ENCODE measurements around the gene KCNG2.

KCNG2 gene

DNA sequence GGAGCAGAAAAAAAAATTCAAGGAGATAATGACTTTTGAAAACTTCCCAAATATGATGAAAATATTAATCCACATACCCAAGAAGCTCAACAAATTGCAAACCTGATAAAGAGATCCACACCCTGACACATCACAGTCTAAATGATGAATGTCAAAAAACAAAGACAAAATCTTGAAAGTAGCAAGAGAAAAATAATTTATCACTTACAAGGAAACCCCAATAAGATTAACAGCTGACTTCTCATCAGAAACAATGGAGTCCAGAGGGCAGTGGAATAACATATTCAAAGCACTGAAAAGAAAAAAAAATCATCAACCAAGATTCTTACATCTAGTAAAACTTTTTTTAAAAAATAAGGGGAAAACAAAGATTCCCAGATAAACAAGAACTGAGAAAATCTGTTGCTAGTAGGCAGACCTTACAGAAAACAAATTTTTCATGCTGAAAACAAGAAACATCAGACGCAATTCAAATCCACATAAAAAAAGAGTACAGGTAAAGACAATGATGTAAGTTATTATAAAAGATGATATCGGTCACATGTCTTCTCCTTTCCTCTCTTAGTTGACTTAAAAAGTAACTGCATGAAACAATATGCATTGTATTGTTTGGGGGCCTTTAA lies 132.4 kb downstream of the KCNG2 start:
- H3K36me3 ChIP-seq: peaks cover 48 to 75% (median 62%) of the 10 kb centered on the region in 3 donors
- TF ChIP-seq, protein P1, sequence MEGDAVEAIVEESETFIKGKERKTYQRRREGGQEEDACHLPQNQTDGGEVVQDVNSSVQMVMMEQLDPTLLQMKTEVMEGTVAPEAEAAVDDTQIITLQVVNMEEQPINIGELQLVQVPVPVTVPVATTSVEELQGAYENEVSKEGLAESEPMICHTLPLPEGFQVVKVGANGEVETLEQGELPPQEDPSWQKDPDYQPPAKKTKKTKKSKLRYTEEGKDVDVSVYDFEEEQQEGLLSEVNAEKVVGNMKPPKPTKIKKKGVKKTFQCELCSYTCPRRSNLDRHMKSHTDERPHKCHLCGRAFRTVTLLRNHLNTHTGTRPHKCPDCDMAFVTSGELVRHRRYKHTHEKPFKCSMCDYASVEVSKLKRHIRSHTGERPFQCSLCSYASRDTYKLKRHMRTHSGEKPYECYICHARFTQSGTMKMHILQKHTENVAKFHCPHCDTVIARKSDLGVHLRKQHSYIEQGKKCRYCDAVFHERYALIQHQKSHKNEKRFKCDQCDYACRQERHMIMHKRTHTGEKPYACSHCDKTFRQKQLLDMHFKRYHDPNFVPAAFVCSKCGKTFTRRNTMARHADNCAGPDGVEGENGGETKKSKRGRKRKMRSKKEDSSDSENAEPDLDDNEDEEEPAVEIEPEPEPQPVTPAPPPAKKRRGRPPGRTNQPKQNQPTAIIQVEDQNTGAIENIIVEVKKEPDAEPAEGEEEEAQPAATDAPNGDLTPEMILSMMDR (IDR thresholded peaks at IDR 0.05): no peak
- intact Hi-C loops (cut with DNase I; ENCODE audit: low total_unique reads): no loop called here
- H3K9me3 ChIP-seq: peaks cover 0 to 45% (median 37%) of the 10 kb centered on the region in 3 donors
- H3K4me3 ChIP-seq: no peak overlapping the region
- DNase-seq: no peak
- no peaks in the 10 kb centered on the region for H3K4me1 ChIP-seq
- H3K27ac ChIP-seq: no peak overlapping the region
- no peaks in the 10 kb centered on the region for H3K27me3 ChIP-seq

GRCh38 chr18:79931475-79931874 lies 133.7 kb downstream of the KCNG2 start:
- Histone ChIP-seq H3K27ac (no peak overlapping the region), H3K4me1 (no peaks in the 10 kb centered on the region), H3K9me3 (peaks cover 0 to 54% (median 37%) of the 10 kb centered on the region in 3 donors), H3K27me3 (no peaks in the 10 kb centered on the region), H3K4me3 (no peak overlapping the region), H3K36me3 (peaks cover 53 to 83% (median 64%) of the 10 kb centered on the region in 3 donors)
- no peak for DNase-seq
- intact Hi-C loops (cut with DNase I; ENCODE audit: low total_unique reads): no loop called here
- TF ChIP-seq, protein P1 (IDR thresholded peaks at IDR 0.05): no peak

DNA sequence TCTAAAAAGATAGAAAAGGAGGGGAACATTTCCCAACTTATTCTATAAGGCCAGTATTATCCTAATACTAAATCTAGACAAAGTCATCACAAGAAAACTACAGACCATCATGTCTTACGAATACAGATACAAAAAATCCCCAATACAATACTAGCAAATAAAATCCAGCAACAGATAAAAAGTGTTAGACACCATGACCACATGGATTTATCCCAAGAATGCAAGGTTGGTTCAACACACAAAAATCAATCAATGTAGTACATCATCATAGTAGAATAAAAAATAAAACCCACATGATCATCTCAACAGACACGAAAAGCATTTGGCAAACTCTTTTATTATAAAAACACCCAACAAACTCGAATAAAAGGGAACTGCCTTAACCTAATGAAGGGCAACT lies 135.2 kb downstream of the KCNG2 start:
- Histone ChIP-seq H3K9me3 (peaks cover 0 to 54% (median 37%) of the 10 kb centered on the region in 3 donors), H3K27me3 (no peaks in the 10 kb centered on the region), H3K36me3 (peaks cover 57 to 90% (median 64%) of the 10 kb centered on the region in 3 donors), H3K27ac (no peak overlapping the region), H3K4me1 (no peaks in the 10 kb centered on the region), H3K4me3 (no peak overlapping the region)
- DNase-seq: no peak
- intact Hi-C loops (cut with DNase I; ENCODE audit: low total_unique reads): no loop called here
- TF ChIP-seq, protein P1 (IDR thresholded peaks at IDR 0.05): no peak

GRCh38 chr18:79933765-79934164 lies 136.0 kb downstream of the KCNG2 start:
- intact Hi-C loops (cut with DNase I; ENCODE audit: low total_unique reads): no loop called here
- peaks cover 0 to 52% (median 34%) of the 10 kb centered on the region in 3 donors for H3K9me3 ChIP-seq
- no peaks in the 10 kb centered on the region for H3K4me1 ChIP-seq
- H3K36me3 ChIP-seq: peaks cover 53 to 82% (median 57%) of the 10 kb centered on the region in 3 donors
- no peak overlapping the region for H3K27ac ChIP-seq
- H3K27me3 ChIP-seq: no peaks in the 10 kb centered on the region
- H3K4me3 ChIP-seq: no peak overlapping the region
- TF ChIP-seq, protein P1 (IDR thresholded peaks at IDR 0.05): no peak
- peak; percentile 14 to 15 for DNase-seq

GRCh38 chr18:79934311-79935097 lies 136.8 kb downstream of the KCNG2 start:
- Histone ChIP-seq H3K36me3 (peaks cover 45 to 75% (median 49%) of the 10 kb centered on the region in 3 donors), H3K4me1 (no peaks in the 10 kb centered on the region), H3K27ac (no peak overlapping the region), H3K9me3 (peaks cover 0 to 44% (median 26%) of the 10 kb centered on the region in 3 donors), H3K4me3 (no peak overlapping the region), H3K27me3 (no peaks in the 10 kb centered on the region)
- DNase-seq: peak; percentile 28
- intact Hi-C loops (cut with DNase I; ENCODE audit: low total_unique reads): no loop called here
- TF ChIP-seq, protein P1 (IDR thresholded peaks at IDR 0.05): no peak
